Mammary epithelial cell (primary cell): Measurements from ENCODE around the gene ADAR.

Experiments
- EZH2 ChIP-seq: IDR thresholded peaks from 2 replicates; pipeline ENCODE4 v1.6.1; 2012; ENCODE audit warnings: low read length, inconsistent platforms, borderline replicate concordance
- TF ChIP-seq, protein P1 (sequence below), 2 donors: IDR thresholded peaks in 1 of 2; conservative IDR thresholded peaks in 1 of 2; 2 replicates each; pipeline ENCODE4 v1.5.1; 2011 to 2012; ENCODE audit warnings: inconsistent platforms in 2 of 2, low read length in 2 of 2, mild to moderate bottlenecking in 2 of 2, control low read depth in 1 of 2, low read depth in 1 of 2; ENCODE audit not compliant: insufficient read depth in 1 of 2; ENCODE audit errors: extremely low read depth in 1 of 2

DNA sequence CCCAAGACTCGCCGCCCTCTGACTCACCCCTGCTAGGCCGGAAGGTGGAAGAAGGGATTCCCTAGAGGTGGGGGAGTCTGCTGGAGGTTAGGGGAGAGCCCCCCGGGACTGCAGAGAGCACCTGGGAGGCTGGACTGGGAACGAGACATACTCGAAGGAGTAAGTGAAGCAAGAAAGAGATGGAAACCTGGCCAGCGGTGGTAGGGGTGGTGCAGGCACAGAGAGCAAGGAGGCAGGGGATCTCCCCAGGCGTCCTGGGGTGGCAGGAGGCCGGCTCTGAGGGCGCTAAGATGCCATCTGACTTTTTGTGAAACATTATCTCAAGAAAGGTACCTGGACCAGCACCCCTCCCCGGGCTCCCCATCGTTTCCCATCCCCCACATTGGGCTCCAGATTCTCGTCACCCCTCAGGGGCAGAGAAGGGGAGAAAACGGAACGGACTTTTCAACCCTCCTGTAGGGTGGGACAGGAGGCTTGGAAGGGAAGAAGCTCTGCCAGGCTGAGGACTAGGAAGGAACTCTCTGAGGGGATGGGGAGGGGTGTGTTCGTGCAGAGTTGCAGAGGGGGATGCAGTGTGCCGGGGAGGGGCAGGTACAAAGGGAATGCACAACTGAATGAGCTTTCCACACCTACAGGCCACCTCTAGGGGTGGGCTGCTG is 39.7 kb downstream of the ADAR start:
- TF ChIP-seq, protein P1, sequence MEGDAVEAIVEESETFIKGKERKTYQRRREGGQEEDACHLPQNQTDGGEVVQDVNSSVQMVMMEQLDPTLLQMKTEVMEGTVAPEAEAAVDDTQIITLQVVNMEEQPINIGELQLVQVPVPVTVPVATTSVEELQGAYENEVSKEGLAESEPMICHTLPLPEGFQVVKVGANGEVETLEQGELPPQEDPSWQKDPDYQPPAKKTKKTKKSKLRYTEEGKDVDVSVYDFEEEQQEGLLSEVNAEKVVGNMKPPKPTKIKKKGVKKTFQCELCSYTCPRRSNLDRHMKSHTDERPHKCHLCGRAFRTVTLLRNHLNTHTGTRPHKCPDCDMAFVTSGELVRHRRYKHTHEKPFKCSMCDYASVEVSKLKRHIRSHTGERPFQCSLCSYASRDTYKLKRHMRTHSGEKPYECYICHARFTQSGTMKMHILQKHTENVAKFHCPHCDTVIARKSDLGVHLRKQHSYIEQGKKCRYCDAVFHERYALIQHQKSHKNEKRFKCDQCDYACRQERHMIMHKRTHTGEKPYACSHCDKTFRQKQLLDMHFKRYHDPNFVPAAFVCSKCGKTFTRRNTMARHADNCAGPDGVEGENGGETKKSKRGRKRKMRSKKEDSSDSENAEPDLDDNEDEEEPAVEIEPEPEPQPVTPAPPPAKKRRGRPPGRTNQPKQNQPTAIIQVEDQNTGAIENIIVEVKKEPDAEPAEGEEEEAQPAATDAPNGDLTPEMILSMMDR (conservative IDR thresholded peaks at IDR 0.05 in 1 of 2, IDR thresholded peaks at IDR 0.05 in 1 of 2; ENCODE audit: extremely low read depth in 1 of 2, insufficient read depth in 1 of 2, low read depth in 1 of 2, low read length in 2 of 2): no peak
- TF ChIP-seq EZH2: no peak
